HEK293T (cell line): Measurements from ENCODE around the gene KNTC1.

Experiments used
- ARNT ChIP-seq: fragments of 450-650 bp; IDR thresholded peaks from 2 replicates; pipeline ENCODE4 v1.6.1; 2017; ENCODE audit warnings: mild to moderate bottlenecking
- BHLHE40 ChIP-seq: fragments of 450-650 bp; IDR thresholded peaks from 2 replicates; pipeline ENCODE4 v1.6.1; 2016; ENCODE audit warnings: mild to moderate bottlenecking, moderate library complexity, borderline replicate concordance
- ELF4 ChIP-seq: fragments of 450-650 bp; IDR thresholded peaks from 2 replicates; pipeline ENCODE4 v1.6.1; 2017; ENCODE audit warnings: antibody characterized with exemption
- FOXM1 ChIP-seq: fragments of 450-650 bp; IDR thresholded peaks from 2 replicates; pipeline ENCODE4 v1.6.1; 2017; ENCODE audit warnings: mild to moderate bottlenecking, borderline replicate concordance
- SP1 ChIP-seq: fragments of 450-650 bp; IDR thresholded peaks from 2 replicates; pipeline ENCODE4 v1.6.1; 2017
- SUZ12 ChIP-seq: fragments of 450-650 bp; IDR thresholded peaks from 2 replicates; pipeline ENCODE4 v1.6.1; 2016; ENCODE audit warnings: mild to moderate bottlenecking
- ZNF384 ChIP-seq: fragments of 450-650 bp; IDR thresholded peaks from 2 replicates; pipeline ENCODE4 v1.6.1; 2016

DNA sequence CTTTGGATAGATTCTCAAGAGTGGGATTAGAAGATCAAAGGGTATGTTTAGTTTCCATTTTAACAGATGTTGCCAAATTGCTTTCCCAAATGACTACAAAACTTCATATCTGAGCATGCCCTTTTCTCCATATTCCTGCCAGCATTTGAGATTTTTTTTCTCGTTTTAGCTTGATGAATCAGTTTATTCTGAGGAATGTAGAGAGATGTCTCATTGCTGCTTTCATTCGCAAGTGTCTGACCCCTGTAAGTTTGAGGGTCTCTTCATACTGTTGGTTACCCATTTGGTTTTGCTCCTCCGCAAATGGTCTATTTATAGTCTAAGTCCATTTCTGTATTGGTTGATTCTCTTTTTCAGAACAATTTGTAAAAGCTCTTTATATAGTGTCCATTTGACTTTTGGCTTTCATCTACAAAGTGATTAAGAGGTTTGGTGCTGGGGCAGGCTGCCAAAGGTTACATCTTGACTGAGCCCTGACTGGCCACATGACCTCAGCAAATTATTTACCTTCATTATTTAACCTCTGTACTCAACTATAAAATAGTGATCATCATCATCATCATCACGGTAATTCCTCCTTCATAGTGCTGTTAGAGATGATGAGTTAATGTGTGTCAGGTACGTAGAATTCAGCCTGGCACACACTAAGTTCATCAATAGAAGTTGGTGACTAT, 142.5 kb downstream of the KNTC1 start:
- TF ChIP-seq ZNF384 = no peak
- no peak for TF ChIP-seq ELF4
- TF ChIP-seq SP1 = no peak
- TF ChIP-seq ARNT = no peak
- TF ChIP-seq FOXM1 = no peak
- TF ChIP-seq BHLHE40 = no peak
- TF ChIP-seq SUZ12 = no peak
